COR-L47 (cell line): ENCODE results near the gene PRKG1.

Source experiments
- DNase-seq: peaks from one replicate; lab custom pipeline; 2025; lab: John Stamatoyannopoulos, UW

The PRKG1 gene

DNA sequence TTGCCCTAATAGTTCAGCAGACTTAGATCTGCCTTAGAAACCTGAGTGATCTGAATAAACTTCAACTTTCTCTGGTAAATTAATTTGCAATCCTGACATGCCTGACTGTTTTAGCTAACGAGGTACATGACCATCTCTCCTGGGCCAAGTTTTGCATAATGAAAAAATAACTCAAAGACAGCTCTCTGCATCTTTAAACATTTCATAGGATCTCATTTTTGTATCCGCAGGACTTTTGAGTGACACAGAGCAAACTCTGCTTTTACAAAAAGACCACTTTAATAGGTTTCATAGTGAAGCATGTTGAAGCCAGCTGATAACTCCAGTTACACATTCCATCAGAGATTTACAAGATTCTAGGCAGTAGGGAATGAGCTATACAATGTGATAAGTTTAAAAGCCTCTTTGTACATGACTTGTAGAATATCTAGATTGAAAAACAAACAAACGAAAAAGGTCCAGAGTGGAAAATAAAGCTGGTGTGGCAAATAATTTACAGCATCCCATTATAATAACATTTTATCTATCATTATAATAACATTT lies 2.1 kb downstream of the PRKG1 start:
- no peak for DNase-seq

GRCh38 chr10:51077074-51077473 lies 2.8 kb downstream of the PRKG1 start:
- DNase-seq, result no peak

GRCh38 chr10:51077507-51077906 lies 3.2 kb downstream of the PRKG1 start:
- DNase-seq, result no peak

DNA sequence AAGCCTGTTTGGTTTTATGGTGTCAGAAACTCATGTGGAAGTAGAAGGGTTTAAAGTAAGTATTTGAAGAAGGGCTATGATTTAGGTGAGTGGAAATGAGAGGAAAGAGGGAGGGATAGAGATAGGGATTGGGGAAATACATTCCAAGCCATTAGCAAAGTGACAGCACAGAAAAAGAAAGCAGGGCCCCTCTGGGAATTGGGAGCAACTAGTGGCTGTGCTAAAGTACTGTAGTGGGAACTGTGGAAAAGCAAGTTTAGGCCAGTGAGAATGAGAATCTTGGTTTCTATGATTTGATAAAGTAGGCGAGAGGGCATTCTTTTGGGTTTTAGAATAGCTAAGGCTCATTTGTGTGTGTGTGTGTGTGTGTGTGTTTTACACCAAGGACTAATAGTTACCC lies 5.0 kb downstream of the PRKG1 start:
- DNase-seq, result no peak

- no peak for DNase-seq
Measured at GRCh38 chr10:51079766-51080165, 5.5 kb downstream of the PRKG1 start.

GRCh38 chr10:51080311-51081006 lies 6.2 kb downstream of the PRKG1 start:
- no peak for DNase-seq

GRCh38 chr10:51082857-51083256 lies 8.6 kb downstream of the PRKG1 start:
- DNase-seq, result no peak

DNA sequence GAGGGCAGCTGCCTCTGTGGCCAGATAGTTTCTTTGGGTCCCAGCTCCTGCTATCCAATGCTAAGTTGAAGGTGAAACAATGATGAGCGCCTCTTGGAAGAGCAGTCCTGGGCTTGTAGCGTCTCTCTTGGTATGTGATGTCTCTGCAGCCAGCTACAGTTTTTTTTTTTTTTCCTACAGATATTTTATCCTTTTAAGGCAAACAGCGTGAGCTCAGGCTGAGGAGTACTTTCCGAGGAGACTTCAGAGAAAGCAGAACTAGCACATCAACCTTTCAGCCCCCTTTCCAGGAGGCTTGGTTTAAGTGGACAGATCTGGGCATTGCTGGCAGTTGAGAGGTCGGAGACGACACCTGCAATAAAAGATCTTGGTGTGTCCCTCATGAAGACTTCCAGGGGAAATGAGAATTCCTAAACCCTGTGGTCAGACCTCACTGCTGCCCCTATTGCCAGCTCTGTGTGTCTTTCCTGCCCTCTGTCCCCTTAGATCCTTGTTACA lies 9.1 kb downstream of the PRKG1 start:
- no peak for DNase-seq

DNA sequence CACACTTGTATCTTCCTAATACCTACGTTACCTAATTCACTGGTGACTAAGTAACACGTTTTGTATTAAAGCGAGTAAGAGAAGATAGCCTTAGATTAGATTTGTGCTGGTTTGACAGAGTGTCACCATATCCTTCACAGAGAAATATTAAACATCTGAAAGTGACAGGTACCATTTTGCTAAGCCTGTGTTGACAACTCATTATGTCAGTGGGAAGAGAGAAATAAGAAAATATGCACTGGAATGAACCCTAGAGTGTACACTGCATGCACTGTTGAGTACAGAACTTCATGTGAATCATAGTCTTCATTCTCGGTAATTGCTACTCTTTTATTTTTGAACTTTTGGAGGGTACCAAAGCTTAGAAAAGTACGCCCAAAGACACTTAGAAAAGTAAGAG lies 10.9 kb downstream of the PRKG1 start:
- DNase-seq, result no peak

DNA sequence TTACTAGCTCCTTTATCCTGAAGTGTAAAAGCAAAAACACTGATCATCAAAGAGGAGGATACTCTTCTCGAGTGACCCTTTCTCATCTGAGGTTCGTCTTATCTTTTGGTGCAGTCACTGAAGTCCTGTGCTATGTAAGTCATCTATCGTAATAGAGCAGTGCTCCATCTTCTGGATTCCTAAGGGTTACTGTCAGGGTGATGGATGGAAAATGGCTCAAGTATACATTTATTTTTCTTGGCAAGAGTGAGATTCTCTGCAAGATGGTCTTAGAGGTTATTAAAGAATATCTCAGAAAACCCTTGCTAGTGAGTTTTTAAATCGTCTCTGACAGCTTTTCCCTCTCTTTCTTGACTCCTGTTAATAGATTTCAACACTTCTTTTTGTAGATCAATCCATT lies 12.4 kb downstream of the PRKG1 start:
- DNase-seq, result no peak

DNA sequence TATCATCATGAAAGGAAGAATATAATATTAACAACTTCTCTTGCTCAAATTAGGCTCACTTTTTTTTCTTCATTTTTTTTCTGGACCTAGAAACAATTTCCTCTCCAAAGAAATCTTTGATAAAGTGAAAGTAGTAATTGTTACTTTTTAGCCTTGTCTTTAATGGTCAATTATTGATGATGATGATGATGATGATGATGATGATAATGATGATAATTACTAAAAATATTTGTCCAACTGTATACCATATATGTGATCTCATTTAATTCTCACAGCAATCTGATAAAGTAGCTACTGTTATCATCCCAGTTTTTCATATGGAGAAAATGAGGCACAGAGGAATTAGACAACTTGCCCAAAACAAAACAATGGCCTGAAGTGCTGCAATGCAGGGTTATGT lies 12.8 kb downstream of the PRKG1 start:
- DNase-seq, result no peak

GRCh38 chr10:51090190-51090589 lies 15.9 kb downstream of the PRKG1 start:
- DNase-seq, result no peak

DNA sequence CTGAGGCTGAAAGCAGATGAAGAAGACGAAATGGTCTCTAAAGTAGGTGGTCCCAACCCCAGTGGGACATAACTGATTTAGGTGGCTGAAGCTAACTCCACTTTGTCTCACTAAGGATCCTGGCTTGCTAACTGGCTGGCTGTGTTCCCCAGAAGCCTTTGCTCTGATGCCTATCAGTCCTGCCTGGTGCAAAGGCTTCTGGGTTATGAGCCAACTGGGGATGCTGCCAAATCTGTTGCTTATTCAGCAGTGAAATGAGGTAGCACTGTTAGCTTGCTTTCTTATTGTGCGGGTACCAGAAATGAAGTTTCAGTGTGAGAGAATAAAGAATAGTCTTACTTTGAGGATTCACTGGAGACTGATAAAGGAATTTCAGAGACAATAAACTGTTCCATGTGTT lies 18.1 kb downstream of the PRKG1 start:
- no peak for DNase-seq

- no peak for DNase-seq
Measured at GRCh38 chr10:51095444-51095843, 21.2 kb downstream of the PRKG1 start.

GRCh38 chr10:51097546-51097945 lies 23.3 kb downstream of the PRKG1 start:
- DNase-seq, result no peak

- DNase-seq, result no peak
Measured at GRCh38 chr10:51100221-51100620, 25.9 kb downstream of the PRKG1 start.

DNA sequence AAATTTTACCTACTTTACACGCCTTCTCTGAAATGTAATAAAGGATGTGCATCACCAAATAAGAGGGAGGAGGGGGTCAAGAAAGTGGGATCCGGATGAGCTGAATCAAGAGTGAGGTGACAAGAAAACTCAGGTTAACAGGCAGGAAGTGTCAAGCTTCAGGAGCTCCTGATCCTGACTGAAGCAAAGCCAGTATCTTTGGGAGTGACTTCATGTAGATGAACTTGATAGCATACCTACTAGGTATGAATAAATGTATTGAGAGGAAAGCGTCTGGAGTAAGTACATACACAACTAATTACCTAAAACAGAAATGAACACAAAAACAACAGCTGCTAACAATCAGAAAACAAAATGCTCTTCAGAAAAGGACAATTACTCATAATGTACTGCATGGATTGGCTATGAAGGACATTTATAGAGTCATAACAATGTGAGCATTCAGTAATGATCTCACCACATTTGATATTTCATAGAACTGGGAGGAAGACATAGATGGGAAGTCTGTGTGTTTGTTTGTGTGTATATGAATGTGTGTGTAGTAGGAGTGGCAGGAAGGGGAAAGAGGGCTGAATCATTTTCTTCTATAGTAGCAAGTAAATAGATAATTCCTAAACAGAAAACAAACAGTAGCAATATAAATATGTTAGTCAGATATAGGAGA lies 29.4 kb downstream of the PRKG1 start:
- DNase-seq, result no peak

GRCh38 chr10:51106311-51106945 lies 32.1 kb downstream of the PRKG1 start:
- no peak for DNase-seq

- no peak for DNase-seq
Measured at GRCh38 chr10:51108406-51108805, 34.1 kb downstream of the PRKG1 start.

GRCh38 chr10:51109801-51110533 lies 35.7 kb downstream of the PRKG1 start:
- DNase-seq, result no peak

GRCh38 chr10:51112013-51112412 lies 37.7 kb downstream of the PRKG1 start:
- DNase-seq, result no peak

- no peak for DNase-seq
Measured at GRCh38 chr10:51113007-51113406, 38.7 kb downstream of the PRKG1 start.
